Stimulated activated CD4-positive, alpha-beta T cell treated with anti-CD3 and anti-CD28 coated beads, Interleukin-2, amount 100 ng/mL, for 4 hours (primary cell): Measurements from ENCODE around the gene ACTMAP.

Source experiments
- DNase-seq: peaks from one replicate; pipeline ENCODE4 v3.0.0-alpha.2; 2020; ENCODE audit warnings: low read depth

Gene ACTMAP

GRCh38 chr19:40693150-40693788 lies 57.0 kb downstream of the ACTMAP start:
- DNase-seq = no peak

GRCh38 chr19:40692212-40692551 lies 58.1 kb downstream of the ACTMAP start:
- DNase-seq = no peak

GRCh38 chr19:40691421-40692211 lies 58.7 kb downstream of the ACTMAP start:
- no peak for DNase-seq
